DOHH2 (cell line): ENCODE measurements around the gene MUC2.
"Not testable (repeated sequence)": the region's sequence is repeated elsewhere in the genome, so short reads cannot be mapped to it uniquely, and the experiment has no call there.

Source experiments
- H3F3A ChIP-seq: fragments of 200-600 bp; sonication (generic), shearing (Covaris generic); 2 replicates; pipeline ENCODE4 v1.6.0; 2016; ENCODE audit warnings: antibody characterized with exemption, mild to moderate bottlenecking; ENCODE audit not compliant: control insufficient read depth, insufficient read depth
- H3K27ac ChIP-seq: fragments of 200-600 bp; sonication (generic); 2 replicates; pipeline ENCODE4 v1.5.1; 2014; ENCODE audit warnings: low read depth, mild to moderate bottlenecking, low read length, moderate library complexity
- H3K27me3 ChIP-seq: fragments of 200-600 bp; sonication (generic); 2 replicates; pipeline ENCODE4 v1.6.1; 2014; ENCODE audit warnings: mild to moderate bottlenecking, low read length, mixed read lengths; ENCODE audit not compliant: control insufficient read depth
- H3K36me3 ChIP-seq: fragments of 200-600 bp; sonication (generic); 2 replicates; pipeline ENCODE4 v1.6.1; 2014; ENCODE audit warnings: mild to moderate bottlenecking, low read length, moderate library complexity, mixed read lengths; ENCODE audit not compliant: control insufficient read depth
- H3K4me1 ChIP-seq: fragments of 200-600 bp; sonication (generic); 2 replicates; pipeline ENCODE4 v1.6.1; 2014; ENCODE audit warnings: mild to moderate bottlenecking, low read length, mixed read lengths; ENCODE audit not compliant: control insufficient read depth
- H3K4me2 ChIP-seq: fragments of 200-600 bp; sonication (generic); 2 replicates; pipeline ENCODE4 v1.6.0; 2014; ENCODE audit warnings: mild to moderate bottlenecking, low read length, moderate library complexity
- H3K4me3 ChIP-seq: fragments of 200-600 bp; sonication (generic); 2 replicates; pipeline ENCODE4 v1.5.1; 2014; ENCODE audit warnings: mild to moderate bottlenecking, low read length, mixed read lengths
- H3K79me2 ChIP-seq: fragments of 200-600 bp; sonication (generic); 2 replicates; pipeline ENCODE4 v1.6.1; 2014; ENCODE audit warnings: mild to moderate bottlenecking, low read length, mixed read lengths; ENCODE audit not compliant: control insufficient read depth
- H3K9me2 ChIP-seq: fragments of 200-600 bp; sonication (generic); replicated peaks from 2 replicates; pipeline ENCODE4 v1.6.1; 2014; ENCODE audit warnings: mild to moderate bottlenecking, low read length, mixed read lengths; ENCODE audit not compliant: control insufficient read depth
- H3K9me3 ChIP-seq: fragments of 200-600 bp; sonication (generic); 2 replicates; pipeline ENCODE4 v1.6.1; 2014; ENCODE audit warnings: antibody characterized with exemption, low read length, mixed read lengths; ENCODE audit not compliant: control insufficient read depth, insufficient read depth
- H4K20me1 ChIP-seq: fragments of 200-600 bp; sonication (generic); 2 replicates; pipeline ENCODE4 v1.6.0; 2014; ENCODE audit warnings: low read depth, mild to moderate bottlenecking, antibody characterized with exemption, low read length, moderate library complexity; ENCODE audit not compliant: control insufficient read depth, insufficient read depth
- EZH2phosphoT487 ChIP-seq: fragments of 200-600 bp; sonication (generic); IDR thresholded peaks from 2 replicates; pipeline ENCODE4 v1.6.1; 2017; ENCODE audit warnings: borderline replicate concordance, mild to moderate bottlenecking, antibody characterized with exemption, low read length, moderate library complexity, mixed read lengths
- TF ChIP-seq, protein P1 (sequence below): fragments of 200-600 bp; sonication (generic); IDR thresholded peaks from one replicate; pipeline ENCODE4 v1.5.1; 2014; ENCODE audit warnings: antibody characterized with exemption, mild to moderate bottlenecking, low read depth, low read length; ENCODE audit not compliant: poor library complexity, severe bottlenecking

The MUC2 gene

DNA sequence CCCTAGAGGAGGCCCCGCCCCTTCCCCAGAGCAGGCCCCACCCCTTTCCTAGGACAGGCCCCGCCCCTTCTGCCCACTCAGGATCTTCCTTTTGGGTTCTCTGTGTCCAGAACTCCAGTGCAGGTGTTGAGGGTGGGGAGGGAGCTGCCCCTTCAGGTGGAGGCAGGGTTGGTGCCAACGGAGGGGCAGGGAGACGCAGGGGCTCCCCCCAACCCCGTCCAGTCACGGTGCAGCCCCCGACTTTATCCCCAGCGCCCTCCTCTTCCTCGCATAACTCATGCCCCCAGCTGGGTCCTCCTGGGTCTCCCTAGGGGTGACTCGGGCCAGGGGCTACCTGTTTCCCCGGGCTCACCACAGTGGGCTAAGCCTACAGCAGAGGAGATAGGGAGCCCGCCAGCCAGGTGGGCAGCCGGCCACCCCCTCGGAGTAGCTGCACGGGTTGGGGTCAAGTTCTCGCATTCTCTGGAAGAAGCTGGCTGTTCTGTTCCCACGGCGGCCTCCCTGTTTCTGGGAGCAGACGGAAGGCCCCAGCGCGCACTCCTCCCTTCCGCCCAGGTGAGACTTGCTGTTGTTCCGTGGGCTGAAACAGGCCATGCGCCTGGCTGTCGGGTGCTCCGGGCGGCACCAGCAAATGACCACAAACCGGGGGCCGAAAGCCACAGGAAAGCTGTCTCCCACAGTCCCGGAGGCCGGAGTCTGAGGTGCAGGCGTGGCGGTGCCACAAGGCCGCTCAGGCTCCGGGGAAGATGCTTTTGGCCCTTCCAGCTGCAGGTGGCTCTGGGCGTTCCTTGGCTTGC lies 38.9 kb downstream of the MUC2 start:
- Histone ChIP-seq H3K4me1 (no peaks in the 10 kb centered on the region), H3K9me2 (no peaks in the 10 kb centered on the region), H3K27me3 (no peaks in the 10 kb centered on the region), H3K27ac (no peak overlapping the region), H3K9me3 (peaks cover 20% of the 10 kb centered on the region; the same call in 1 of the 2 replicates), H3K4me3 (no peak overlapping the region), H4K20me1 (no peaks in the 10 kb centered on the region), H3F3A (no peaks in the 10 kb centered on the region), H3K36me3 (no peaks in the 10 kb centered on the region), H3K79me2 (no peaks in the 10 kb centered on the region), H3K4me2 (no peak overlapping the region)
- TF ChIP-seq, protein P1, sequence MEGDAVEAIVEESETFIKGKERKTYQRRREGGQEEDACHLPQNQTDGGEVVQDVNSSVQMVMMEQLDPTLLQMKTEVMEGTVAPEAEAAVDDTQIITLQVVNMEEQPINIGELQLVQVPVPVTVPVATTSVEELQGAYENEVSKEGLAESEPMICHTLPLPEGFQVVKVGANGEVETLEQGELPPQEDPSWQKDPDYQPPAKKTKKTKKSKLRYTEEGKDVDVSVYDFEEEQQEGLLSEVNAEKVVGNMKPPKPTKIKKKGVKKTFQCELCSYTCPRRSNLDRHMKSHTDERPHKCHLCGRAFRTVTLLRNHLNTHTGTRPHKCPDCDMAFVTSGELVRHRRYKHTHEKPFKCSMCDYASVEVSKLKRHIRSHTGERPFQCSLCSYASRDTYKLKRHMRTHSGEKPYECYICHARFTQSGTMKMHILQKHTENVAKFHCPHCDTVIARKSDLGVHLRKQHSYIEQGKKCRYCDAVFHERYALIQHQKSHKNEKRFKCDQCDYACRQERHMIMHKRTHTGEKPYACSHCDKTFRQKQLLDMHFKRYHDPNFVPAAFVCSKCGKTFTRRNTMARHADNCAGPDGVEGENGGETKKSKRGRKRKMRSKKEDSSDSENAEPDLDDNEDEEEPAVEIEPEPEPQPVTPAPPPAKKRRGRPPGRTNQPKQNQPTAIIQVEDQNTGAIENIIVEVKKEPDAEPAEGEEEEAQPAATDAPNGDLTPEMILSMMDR = no peak
- no peak for TF ChIP-seq EZH2phosphoT487

DNA sequence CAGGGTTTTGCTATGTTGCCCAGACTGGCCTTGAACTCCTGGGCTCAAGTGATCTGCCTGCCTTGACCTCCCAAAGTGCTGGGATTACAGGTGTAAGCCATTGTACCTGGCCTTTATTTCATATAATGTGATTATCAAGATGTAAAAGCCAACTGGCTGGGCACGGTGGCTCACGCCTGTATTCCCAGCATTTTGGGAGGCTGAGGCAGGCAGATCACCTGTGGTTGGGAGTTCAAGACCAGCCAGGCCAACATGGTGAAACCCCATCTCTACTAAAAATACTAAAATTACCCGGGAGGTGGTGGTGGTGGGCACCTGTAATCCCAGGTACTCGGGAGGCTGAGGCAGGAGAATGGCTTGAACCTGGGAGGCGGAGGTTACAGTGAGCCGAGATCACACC lies 40.6 kb downstream of the MUC2 start:
- not testable (repeated sequence) for H3K79me2 ChIP-seq, H3K27ac ChIP-seq, H3F3A ChIP-seq, H3K36me3 ChIP-seq, H3K9me2 ChIP-seq, H3K27me3 ChIP-seq, H4K20me1 ChIP-seq, H3K4me2 ChIP-seq, H3K4me3 ChIP-seq, H3K4me1 ChIP-seq
- peaks cover 20% of the 10 kb centered on the region; the same call in 1 of the 2 replicates for H3K9me3 ChIP-seq

DNA sequence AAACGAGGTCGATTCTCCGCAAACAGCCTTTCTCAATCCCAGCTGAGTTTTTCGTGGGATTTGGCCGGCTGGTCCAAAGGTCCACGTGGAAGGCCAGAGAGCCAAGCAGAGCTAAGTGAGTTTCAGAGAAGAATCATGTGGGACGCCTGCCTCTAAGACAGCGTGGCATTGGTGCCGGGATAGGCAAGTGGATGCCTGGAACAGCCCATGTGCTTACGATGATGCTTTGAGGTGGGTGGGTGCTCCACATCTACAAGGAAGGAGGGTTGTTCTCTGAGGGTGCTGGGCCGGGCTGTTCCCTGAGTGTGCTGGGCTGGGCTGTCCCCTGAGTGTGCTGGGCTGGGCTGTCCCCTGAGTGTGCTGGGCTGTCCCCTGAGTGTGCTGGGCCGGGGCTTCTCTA lies 41.4 kb downstream of the MUC2 start:
- Histone ChIP-seq H3K4me3 (no peak overlapping the region), H3K9me2 (no peaks in the 10 kb centered on the region), H4K20me1 (no peaks in the 10 kb centered on the region), H3K9me3 (peaks cover 12% of the 10 kb centered on the region; the same call in 1 of the 2 replicates), H3K27ac (no peak overlapping the region), H3K27me3 (no peaks in the 10 kb centered on the region), H3K4me1 (no peaks in the 10 kb centered on the region), H3F3A (no peaks in the 10 kb centered on the region), H3K4me2 (no peak overlapping the region), H3K79me2 (no peaks in the 10 kb centered on the region), H3K36me3 (no peaks in the 10 kb centered on the region)
- TF ChIP-seq, protein P1 = no peak
- TF ChIP-seq EZH2phosphoT487 = no peak

DNA sequence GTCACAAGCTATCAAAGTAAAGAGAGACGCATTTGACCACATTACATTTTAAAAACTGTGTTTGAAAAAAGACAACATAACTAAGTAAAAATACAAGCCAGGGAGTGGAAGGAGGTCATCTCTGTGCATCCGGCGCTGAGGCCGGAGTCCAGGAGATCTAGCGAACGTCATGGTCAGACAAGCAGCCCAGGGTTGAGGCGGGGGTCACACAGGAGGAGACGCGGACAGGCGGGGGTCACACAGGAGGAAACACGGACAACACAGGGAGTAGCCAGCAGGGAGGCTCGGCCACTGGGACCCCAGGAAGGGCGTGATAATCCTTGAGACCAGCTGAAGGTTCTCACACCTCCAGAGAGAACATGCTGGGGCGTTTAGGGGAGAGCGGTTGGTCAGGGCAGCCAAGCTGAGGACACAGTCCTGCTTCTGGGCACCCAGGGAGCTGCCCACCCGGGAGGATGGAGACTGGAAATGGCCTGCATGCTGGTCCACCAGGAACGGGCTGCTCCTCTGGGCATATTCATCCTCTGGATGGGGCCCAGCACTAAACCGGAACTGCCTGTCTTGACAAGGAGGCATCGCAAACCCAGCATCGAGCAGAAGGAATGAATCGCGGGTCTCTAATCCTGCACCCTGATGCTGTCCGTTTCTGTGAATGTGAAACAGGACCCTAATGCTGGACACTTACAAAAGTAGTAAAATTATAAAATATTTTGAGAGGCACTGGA lies 42.2 kb downstream of the MUC2 start:
- Histone ChIP-seq H3F3A (no peaks in the 10 kb centered on the region), H3K4me1 (no peaks in the 10 kb centered on the region), H3K9me2 (no peaks in the 10 kb centered on the region), H3K27ac (no peak overlapping the region), H3K79me2 (no peaks in the 10 kb centered on the region), H3K4me3 (no peak overlapping the region), H3K9me3 (peaks cover 9% of the 10 kb centered on the region; the same call in 1 of the 2 replicates), H3K4me2 (no peak overlapping the region), H3K27me3 (no peaks in the 10 kb centered on the region), H4K20me1 (no peaks in the 10 kb centered on the region), H3K36me3 (no peaks in the 10 kb centered on the region)
- TF ChIP-seq, protein P1 = no peak
- no peak for TF ChIP-seq EZH2phosphoT487
